T-helper 1 cell treated with Interleukin-12 subunit alpha and Interleukin-12 subunit beta and Interleukin-4 antibody, amounts not matched to agents 30 ng/mL and 1 ng/mL, for 36 hours (primary cell): ENCODE results near the gene ACBD6. TPM values are rescaled to one million over a fixed set of nuclear protein-coding genes. Genes with fewer than 3 reads are reported as not detected.

Experiments
- intact Hi-C: fragments of 100-400 bp; cut with micrococcal nuclease; formaldehyde crosslinking; loops from one replicate; pipeline ENCODE4 v1.15.1; 2024
- total RNA-seq: library from RNA; stranded (reverse); gene quantifications from 2 replicates; pipeline ENCODE4 v1.2.3, GENCODE V29; 2022

Gene ACBD6
- total RNA-seq, 1 donor from 2014 or later = 41.8 TPM

- intact Hi-C loops = no loop called here
Observed at GRCh38 chr1:180248731-180249681, 253.4 kb downstream of the ACBD6 start.

- intact Hi-C loops = no loop called here
Observed at GRCh38 chr1:180248176-180248575, 254.2 kb downstream of the ACBD6 start.

- intact Hi-C loops = no loop called here
Observed at GRCh38 chr1:180247580-180247979, 254.8 kb downstream of the ACBD6 start.

- intact Hi-C loops = no loop called here
Observed at GRCh38 chr1:180247061-180247460, 255.3 kb downstream of the ACBD6 start.

GRCh38 chr1:180246579-180246978 lies 255.8 kb downstream of the ACBD6 start:
- intact Hi-C loops = no loop called here

- intact Hi-C loops = no loop called here
Observed at GRCh38 chr1:180244840-180245239, 257.5 kb downstream of the ACBD6 start.

- intact Hi-C loops = no loop called here
Observed at GRCh38 chr1:180243517-180244221, 258.7 kb downstream of the ACBD6 start.

- intact Hi-C loops = no loop called here
Observed at GRCh38 chr1:180241716-180242544, 260.4 kb downstream of the ACBD6 start.

- intact Hi-C loops = loop anchor here (5.0 to 10.0 kb wide), 2 partner anchors 178 to 1245 kb away; partner anchors contain the start of gene CACNA1E
Observed at GRCh38 chr1:180239145-180240096, 263.0 kb downstream of the ACBD6 start.

- intact Hi-C loops = loop anchor here (5.0 to 10.0 kb wide), 2 partner anchors 179 to 1246 kb away; partner anchors contain the start of gene CACNA1E
Observed at GRCh38 chr1:180238675-180239074, 263.7 kb downstream of the ACBD6 start.

Other genes starting within 250 kb of the ACBD6 start
- gene OVAAL, start 56.4 kb upstream of the ACBD6 start, total RNA-seq = not detected in 2 replicates
- gene XPR1, start 129.4 kb upstream of the ACBD6 start, total RNA-seq = 21.8 and 24.2 TPM in 2 replicates